GM10248 (cell line): ENCODE measurements around the gene KCNIP4.

Experiments used
- CTCF ChIA-PET: fragments of 300-600 bp; sonication (Branson Sonifier 250); formaldehyde crosslinking; extraction: SDS; loops from one replicate; lab custom pipeline; 2021; ENCODE audit warnings: antibody characterized with exemption; lab: Yijun Ruan, JAX
- POLR2A ChIA-PET: fragments of 350-650 bp; sonication (Branson Sonifier 250); formaldehyde crosslinking; extraction: SDS; loops from one replicate; lab custom pipeline; 2020; ENCODE audit warnings: antibody characterized with exemption; lab: Yijun Ruan, JAX
- DNase-seq: peaks from one replicate; pipeline ENCODE4 v3.0.0; 2012; ENCODE audit errors: extremely low spot score
- CTCF ChIP-seq: IDR thresholded peaks from 2 replicates; pipeline ENCODE4 v1.5.1; 2012; ENCODE audit warnings: mild to moderate bottlenecking, low read depth; ENCODE audit errors: extremely low read depth, missing control alignments, control extremely low read depth

The KCNIP4 gene

GRCh38 chr4:21155367-21155766 is 793.2 kb downstream of the KCNIP4 start:
- ChIA-PET POLR2A (no interaction called here), CTCF (interaction anchor here (0.7 to 1.2 kb wide), 2 partner anchors 9 to 12 kb away, joined by 3 to 4 read pairs; no protein-coding TSS in a partner anchor)
- no peak for DNase-seq
- TF ChIP-seq CTCF, result no peak

- POLR2A ChIA-PET, result no interaction called here
- TF ChIP-seq CTCF, result no peak
- CTCF ChIA-PET, result no interaction called here
- DNase-seq, result no peak
These were observed 809.2 kb downstream of the KCNIP4 start for GRCh38 chr4:21139327-21139726.

GRCh38 chr4:21136051-21136630 is 812.4 kb downstream of the KCNIP4 start:
- no peak for TF ChIP-seq CTCF
- DNase-seq, result no peak
- ChIA-PET CTCF (no interaction called here), POLR2A (no interaction called here)

- no peak for TF ChIP-seq CTCF
- CTCF ChIA-PET, result no interaction called here
- no peak for DNase-seq
- POLR2A ChIA-PET, result no interaction called here
These were observed 813.6 kb downstream of the KCNIP4 start for GRCh38 chr4:21134994-21135393.

GRCh38 chr4:21130606-21131005 is 818.0 kb downstream of the KCNIP4 start:
- POLR2A ChIA-PET, result no interaction called here
- DNase-seq, result no peak
- no peak for TF ChIP-seq CTCF
- CTCF ChIA-PET, result no interaction called here

- no peak for DNase-seq
- ChIA-PET POLR2A (no interaction called here), CTCF (no interaction called here)
These were observed 822.5 kb downstream of the KCNIP4 start for GRCh38 chr4:21126014-21126512.

More at GRCh38 chr4:21126014-21126512, 822.5 kb downstream of the KCNIP4 start:
- TF ChIP-seq CTCF, result no peak
